GDM1 (cell line): ENCODE measurements around the gene GNB5.
"Not testable (repeated sequence)": the region's sequence is repeated elsewhere in the genome, so short reads cannot be mapped to it uniquely, and the experiment has no call there.

Source experiments
- DNase-seq: peaks from one replicate; lab custom pipeline; 2025; lab: John Stamatoyannopoulos, UW

GNB5 gene

GRCh38 chr15:52207191-52207590, 16.0 kb upstream of the GNB5 start:
- DNase-seq: no peak

DNA sequence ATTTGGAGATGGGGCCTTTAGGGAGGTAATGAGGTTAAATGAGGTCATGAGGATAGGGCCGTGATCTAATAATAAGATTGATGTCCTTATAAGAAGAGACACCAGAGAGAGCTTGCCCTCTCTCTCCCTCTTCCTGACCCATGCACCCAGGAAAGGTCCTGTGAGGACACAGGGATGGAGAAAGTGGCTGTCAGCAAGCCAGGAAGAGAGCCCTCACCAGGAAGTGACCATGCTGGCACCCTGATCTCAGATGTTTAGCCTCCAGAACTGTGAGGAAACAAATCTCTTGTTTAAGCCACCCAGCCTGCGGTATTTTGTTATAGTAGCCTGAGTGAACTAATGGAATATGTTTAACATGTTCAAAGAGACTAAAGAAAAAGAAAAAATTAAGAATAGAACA, 15.3 kb upstream of the GNB5 start:
- DNase-seq: no peak

DNA sequence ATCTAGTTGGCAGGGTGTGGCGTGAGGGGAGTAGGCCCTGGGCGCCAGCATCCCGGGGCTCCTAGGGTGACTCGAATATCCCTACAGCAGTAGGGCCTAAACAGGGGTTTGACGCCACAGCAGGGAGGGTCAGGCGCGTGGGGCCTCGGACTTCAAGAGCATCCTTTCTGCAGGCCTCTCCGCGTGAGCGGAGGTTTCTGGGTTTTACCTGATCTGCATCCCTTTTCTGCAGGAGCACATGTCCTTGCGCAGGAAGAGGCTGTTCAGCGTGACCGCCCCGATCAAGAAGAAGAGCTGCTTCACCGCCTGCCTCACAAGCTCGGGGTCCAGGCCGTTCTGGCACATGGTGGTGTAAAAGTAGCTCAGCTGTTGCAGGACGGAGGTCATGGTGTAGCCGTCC, 13.5 kb upstream of the GNB5 start:
- no peak for DNase-seq

DNA sequence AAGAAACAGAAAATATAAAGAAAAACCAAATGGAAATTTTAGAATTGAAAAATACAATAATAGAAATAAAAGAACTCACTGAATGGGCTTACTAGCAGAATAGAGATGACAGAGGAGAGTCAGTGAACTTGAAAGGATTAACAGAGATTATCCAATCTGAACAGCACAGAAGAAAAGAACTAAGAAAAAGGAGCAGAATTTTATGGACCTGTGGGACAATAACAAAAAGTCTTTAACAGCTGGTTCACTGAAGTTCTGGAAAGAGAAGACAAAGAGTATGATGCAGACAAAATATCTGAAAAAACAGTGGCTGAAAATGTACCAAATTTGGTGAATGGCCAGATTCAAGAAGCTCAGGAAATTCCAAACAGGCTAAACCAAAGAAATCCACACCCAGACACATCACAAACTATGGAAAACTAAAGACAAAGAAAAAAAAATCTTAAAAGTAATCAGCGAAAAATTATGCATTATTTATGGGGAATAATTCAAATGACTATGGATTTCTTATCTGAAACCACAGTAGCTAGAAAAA, 9.7 kb upstream of the GNB5 start:
- DNase-seq: no peak

- no peak for DNase-seq
Measured at GRCh38 chr15:52199271-52199670, 8.1 kb upstream of the GNB5 start.

- DNase-seq: no peak
Measured at GRCh38 chr15:52196891-52197290, 5.7 kb upstream of the GNB5 start.

GRCh38 chr15:52193791-52194190, 2.6 kb upstream of the GNB5 start:
- DNase-seq: no peak

- DNase-seq: no peak
Measured at GRCh38 chr15:52193321-52193720, 2.1 kb upstream of the GNB5 start.

DNA sequence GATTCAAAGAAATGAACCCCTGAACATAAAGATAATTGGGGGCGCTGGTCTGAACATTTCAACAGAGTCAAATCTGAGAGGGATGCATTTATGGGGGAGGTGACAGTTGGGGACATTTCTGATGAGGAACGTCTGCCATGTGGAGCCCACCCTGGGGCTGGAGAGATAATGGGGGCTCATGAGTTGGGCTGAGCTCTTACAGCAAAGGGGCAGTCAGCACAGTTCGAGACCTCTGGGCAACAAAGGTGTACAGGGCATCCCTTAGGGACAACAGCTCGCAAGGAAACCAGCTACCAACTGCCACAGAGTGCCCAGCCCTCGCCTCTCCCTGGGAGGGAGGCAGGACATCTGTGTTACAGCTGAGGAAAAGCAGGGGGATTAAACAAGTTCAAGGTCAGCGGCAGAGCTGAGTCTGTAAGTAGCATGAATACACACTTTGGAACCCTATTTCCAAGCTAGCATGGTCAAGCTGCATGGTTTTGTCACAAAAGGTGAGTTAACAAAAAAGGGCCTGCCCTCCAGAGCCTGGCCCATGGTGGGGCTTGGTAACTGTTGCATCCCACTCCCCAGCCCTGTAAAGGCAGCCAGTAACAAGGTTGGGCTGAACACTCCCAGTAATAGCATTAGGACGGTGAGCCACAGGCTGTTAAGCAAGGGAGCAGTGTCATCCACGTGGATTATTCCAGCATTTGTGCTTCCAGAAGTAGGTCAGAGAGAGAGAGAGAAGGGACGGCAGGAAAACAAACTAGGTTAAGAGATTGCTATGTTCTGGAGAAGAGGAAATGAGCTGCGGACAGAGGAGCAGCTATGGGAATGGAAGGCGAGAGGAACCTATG, 4.3 kb downstream of the GNB5 start:
- no peak for DNase-seq

- no peak for DNase-seq
Measured at GRCh38 chr15:52185151-52185561, 6.0 kb downstream of the GNB5 start.

DNA sequence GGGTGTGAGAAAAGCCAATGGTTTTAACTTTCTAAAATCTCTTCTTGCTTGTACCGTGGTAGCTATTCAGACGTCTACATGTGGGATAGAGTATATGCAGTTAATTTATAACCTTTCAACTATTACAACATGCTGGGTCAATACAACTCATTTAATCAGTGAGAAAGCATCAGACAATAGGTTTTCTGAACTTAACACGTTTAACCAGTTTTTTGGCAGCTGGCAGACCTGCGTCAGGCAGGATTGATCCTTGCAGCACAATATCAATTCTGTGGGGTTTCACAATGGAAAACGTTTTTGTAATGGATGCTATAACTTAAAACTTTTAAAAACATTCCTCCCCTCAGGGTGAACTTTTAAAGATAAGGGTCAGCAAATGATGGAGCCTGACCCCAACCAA, 6.5 kb downstream of the GNB5 start:
- DNase-seq: no peak

- no peak for DNase-seq
Measured at GRCh38 chr15:52183562-52184173, 7.5 kb downstream of the GNB5 start.

DNA sequence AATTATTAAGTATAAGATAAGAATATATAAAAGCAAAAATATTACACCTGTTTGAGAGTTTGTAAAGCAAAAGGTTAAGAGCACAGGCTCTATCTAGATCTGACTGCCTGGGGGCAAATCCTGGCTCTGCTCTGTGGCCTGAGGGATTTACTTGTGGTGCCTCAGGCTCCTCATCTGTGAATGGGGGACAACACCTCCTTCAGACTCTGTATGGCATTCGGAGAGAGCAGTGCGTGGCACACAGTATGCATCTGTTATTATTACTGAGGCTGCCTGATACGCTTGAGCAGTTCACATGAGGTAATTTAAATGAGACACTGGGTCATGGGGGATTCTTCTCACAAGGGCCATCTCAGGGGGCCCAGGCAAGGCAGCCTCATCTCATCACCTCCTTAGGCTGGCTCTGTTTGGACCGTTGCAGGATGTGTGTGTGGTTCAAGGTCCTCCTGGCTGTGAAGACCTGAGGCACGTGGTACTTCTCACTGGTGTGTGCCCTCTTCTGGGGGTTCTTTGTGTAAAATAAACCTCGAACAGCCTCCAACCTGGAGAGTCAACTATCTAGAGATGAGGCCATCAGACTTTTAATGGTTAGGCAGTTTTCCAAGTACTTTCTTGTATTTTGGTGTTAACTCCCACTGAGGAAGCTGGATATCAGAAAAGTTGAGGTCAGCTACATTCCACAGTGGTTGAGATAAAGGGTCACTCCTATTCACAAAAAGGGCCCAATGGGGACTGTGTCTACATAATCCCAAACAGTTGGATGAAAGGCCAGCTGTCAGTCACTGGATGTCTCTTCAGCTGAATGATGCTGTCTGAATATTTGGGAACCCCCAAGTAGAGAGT, 9.0 kb downstream of the GNB5 start:
- no peak for DNase-seq

DNA sequence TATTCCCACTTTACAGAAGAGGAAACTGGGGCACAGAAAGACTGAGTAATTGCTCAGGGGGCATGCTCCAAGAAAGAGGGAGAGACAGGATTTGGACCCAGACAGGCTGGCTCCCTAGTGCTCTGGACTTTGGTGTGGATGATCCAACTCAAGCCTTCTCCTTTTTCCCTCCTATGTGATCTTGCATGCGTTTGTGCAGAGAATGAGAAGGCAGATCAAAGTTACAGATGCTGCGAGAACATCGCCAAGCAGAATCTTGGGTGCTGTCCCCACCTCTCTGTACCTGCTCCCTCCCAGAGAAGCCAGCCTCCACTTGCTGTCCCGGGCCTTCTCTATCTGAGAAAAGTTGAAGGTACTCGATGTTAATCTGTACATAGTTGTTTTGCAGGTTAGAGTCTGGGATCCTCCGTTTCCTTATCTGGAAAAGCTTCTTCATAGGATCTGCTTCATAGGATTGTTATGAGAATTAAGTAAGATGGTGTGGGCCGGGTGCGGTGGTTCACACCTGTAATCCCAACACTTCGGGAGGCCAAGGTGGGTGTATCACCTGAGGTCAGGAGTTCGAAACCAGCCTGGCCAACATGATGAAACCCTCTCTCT, 10.2 kb downstream of the GNB5 start:
- DNase-seq: no peak

- DNase-seq: no peak
Measured at GRCh38 chr15:52180196-52180835, 10.9 kb downstream of the GNB5 start.

DNA sequence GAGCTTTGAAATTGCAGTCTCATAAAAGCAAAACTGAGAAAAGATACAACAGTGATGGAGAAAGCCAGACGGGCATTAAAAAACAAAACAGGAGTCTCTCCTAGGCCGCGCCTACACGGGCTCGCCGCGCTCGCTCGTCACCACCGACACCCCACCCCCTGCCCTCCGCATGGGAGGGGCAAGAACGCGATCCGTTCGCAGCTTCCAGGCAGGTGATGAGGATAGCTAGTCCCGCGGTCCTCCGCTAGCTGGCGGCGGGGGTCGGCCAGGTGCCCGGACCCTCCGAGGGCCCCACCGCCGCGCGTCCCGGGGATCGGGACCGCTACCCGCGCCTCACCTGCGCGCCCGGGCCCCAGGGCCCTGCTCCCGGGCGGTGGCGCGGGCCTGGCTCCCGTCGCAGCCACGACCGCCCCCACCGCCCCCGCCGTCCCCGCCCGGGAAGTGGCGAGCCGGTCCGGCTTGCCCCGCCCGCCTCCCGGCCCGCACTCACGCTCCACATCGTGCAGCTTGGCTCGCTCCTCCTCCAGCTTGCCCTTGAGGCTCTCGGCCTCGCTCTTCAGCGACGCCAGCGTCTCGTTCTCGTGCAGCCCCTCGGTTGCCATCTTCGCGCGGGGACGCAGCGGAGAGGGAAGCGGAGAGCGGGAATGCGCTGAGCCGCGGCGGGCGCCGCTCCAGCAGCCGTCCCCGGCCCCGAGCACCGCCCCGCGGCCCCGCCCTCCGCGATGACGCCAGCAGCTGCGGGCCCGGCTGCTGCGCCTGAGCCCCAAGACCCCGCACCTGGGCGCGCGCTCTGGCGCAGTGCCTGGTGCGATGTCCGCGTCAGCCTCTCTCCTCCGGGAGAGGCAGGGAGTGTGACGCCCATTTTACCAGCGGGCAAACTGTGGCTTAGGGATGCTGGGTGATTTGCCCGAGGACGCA, 11.7 kb downstream of the GNB5 start:
- DNase-seq: peak; percentile 72

DNA sequence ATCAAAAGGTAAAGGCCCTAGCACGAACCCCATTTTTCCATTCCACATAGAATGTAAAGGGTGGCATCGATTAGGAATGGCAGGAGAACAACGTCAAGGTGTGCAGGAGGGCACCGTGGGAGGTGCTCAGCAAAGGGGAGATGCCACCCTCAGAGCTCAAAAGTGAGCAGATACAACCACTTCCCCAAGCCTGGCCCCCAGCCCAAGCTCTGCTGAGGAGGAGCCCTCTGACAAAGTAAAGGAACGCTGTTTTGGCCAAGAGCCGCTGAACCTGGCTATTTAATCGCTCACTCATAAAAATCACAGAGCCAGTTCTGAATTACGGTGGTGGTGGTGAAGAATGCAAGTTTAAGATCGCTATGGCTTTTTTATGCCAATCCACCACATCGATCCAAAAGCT, 12.4 kb downstream of the GNB5 start:
- no peak for DNase-seq

- no peak for DNase-seq
Measured at GRCh38 chr15:52172869-52173268, 18.3 kb downstream of the GNB5 start.

- DNase-seq: no peak
Measured at GRCh38 chr15:52171807-52172206, 19.4 kb downstream of the GNB5 start.

- no peak for DNase-seq
Measured at GRCh38 chr15:52171386-52171785, 19.8 kb downstream of the GNB5 start.

DNA sequence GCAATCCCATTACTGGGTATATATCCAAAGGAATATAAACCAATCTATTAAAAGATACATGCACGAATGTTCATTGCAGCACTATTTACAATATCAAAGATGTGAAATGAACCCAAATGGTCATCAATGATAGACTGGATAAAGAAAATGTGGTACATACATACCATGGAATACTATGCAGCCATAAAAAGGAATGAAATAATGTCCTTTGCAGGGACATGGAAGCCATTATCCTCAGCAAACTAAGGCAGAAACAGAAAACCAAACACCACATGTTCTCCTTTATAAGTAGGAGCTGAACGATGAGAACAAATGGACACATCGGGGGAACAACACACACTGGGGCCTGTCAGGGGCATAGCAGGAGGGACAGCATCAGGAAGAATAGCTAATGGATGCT, 21.0 kb downstream of the GNB5 start:
- DNase-seq: not testable (repeated sequence)
